NAMALWA (cell line): ENCODE data around the gene CRAMP1.

ENCODE experiments used
- DNase-seq: peaks from one replicate; pipeline ENCODE4 v3.0.0-alpha.2; 2015; ENCODE audit warnings: low spot score

CRAMP1 gene

GRCh38 chr16:1657841-1658240, 45.7 kb downstream of the CRAMP1 start:
- no peak for DNase-seq

GRCh38 chr16:1659031-1659430, 46.9 kb downstream of the CRAMP1 start:
- DNase-seq, result no peak

GRCh38 chr16:1661826-1662225, 49.7 kb downstream of the CRAMP1 start:
- DNase-seq, result no peak

GRCh38 chr16:1662543-1662942, 50.4 kb downstream of the CRAMP1 start:
- no peak for DNase-seq

- no peak for DNase-seq
Measured at GRCh38 chr16:1665829-1666228, 53.7 kb downstream of the CRAMP1 start.

GRCh38 chr16:1666316-1666715, 54.2 kb downstream of the CRAMP1 start:
- no peak for DNase-seq

GRCh38 chr16:1667271-1667670, 55.1 kb downstream of the CRAMP1 start:
- DNase-seq, result no peak

GRCh38 chr16:1667916-1668315, 55.8 kb downstream of the CRAMP1 start:
- no peak for DNase-seq

GRCh38 chr16:1668612-1669319, 56.6 kb downstream of the CRAMP1 start:
- no peak for DNase-seq

- no peak for DNase-seq
Measured at GRCh38 chr16:1669698-1670097, 57.5 kb downstream of the CRAMP1 start.

GRCh38 chr16:1670371-1670770, 58.2 kb downstream of the CRAMP1 start:
- no peak for DNase-seq

- DNase-seq, result no peak
Measured at GRCh38 chr16:1670866-1671265, 58.7 kb downstream of the CRAMP1 start.

GRCh38 chr16:1673424-1674151, 61.4 kb downstream of the CRAMP1 start:
- DNase-seq, result no peak

- DNase-seq, result no peak
Measured at GRCh38 chr16:1674306-1674705, 62.1 kb downstream of the CRAMP1 start.

- DNase-seq, result no peak
Measured at GRCh38 chr16:1674751-1675664, 62.8 kb downstream of the CRAMP1 start.

GRCh38 chr16:1676661-1677060, 64.5 kb downstream of the CRAMP1 start:
- DNase-seq, result no peak

GRCh38 chr16:1677339-1677738, 65.2 kb downstream of the CRAMP1 start:
- no peak for DNase-seq

- DNase-seq, result peak; percentile 97
Measured at GRCh38 chr16:1677942-1678499, 65.9 kb downstream of the CRAMP1 start, which contains the start of gene JPT2. Gene JPT2 (plus strand): TSS chr16:1678279. CDS start chr16:1678313, 34 bp downstream.

GRCh38 chr16:1678500-1679098, 66.4 kb downstream of the CRAMP1 start:
- DNase-seq, result peak; percentile 23

- DNase-seq, result no peak
Measured at GRCh38 chr16:1680361-1680760, 68.2 kb downstream of the CRAMP1 start.

GRCh38 chr16:1681032-1681431, 68.9 kb downstream of the CRAMP1 start:
- no peak for DNase-seq
